K562 (cell line): Measurements from ENCODE around the gene IL11.
"Not testable (repeated sequence)": the region's sequence is repeated elsewhere in the genome, so short reads cannot be mapped to it uniquely, and the experiment has no call there.

Source experiments
- CBFA2T2 ChIP-seq: fragments of 450-650 bp; conservative IDR thresholded peaks from 2 replicates; pipeline ENCODE4 v1.6.1; 2017; ENCODE audit warnings: mild to moderate bottlenecking
- CHD2 ChIP-seq: IDR thresholded peaks from 2 replicates; pipeline ENCODE4 v1.6.1; 2011; ENCODE audit warnings: low read depth, low read length
- EP300 ChIP-seq: IDR thresholded peaks from 2 replicates; pipeline ENCODE4 v1.6.1; 2012; ENCODE audit warnings: low read length, improper control_type of control experiment
- MEIS2 ChIP-seq: fragments of 450-650 bp; IDR thresholded peaks from 2 replicates; pipeline ENCODE4 v1.6.1; 2014; ENCODE audit warnings: mild to moderate bottlenecking; ENCODE audit not compliant: partially characterized antibody
- NONO ChIP-seq, 2 experiments: fragments of 200-400 bp in 1 of 2; fragments of 450-650 bp in 1 of 2; formaldehyde crosslinking in 1 of 2; IDR thresholded peaks; 2 replicates each; pipeline ENCODE4 v1.6.1; 2017; ENCODE audit warnings: low read depth in 2 of 2, mild to moderate bottlenecking in 2 of 2, moderate library complexity in 2 of 2, low read length in 1 of 2
- RAD21 ChIP-seq, 2 experiments: fragments of 250-450 bp in 1 of 2; fragments of 450-650 bp in 1 of 2; sonication (Bioruptor Pico) in 1 of 2; formaldehyde crosslinking in 1 of 2; IDR thresholded peaks in 1 of 2; conservative IDR thresholded peaks in 1 of 2; 2 replicates each; pipeline versions ENCODE4 v1.4.0 to v1.8.0; 2020 to 2022; ENCODE audit warnings: mild to moderate bottlenecking in 2 of 2, moderate library complexity in 1 of 2
- SMC3 ChIP-seq: conservative IDR thresholded peaks from 2 replicates; pipeline ENCODE4 v1.6.1; 2011; ENCODE audit warnings: low read depth, low read length, improper control_type of control experiment; ENCODE audit not compliant: insufficient read depth
- TEAD1 ChIP-seq, 2 experiments: fragments of 450-650 bp in 1 of 2; sonication (generic) in 1 of 2; formaldehyde crosslinking; IDR thresholded peaks; 2 replicates each; pipeline versions ENCODE4 v1.4.0 to v1.8.0; 2020 to 2022; ENCODE audit warnings: mild to moderate bottlenecking in 2 of 2, missing genetic modification reagents in 1 of 2
- ZNF232 ChIP-seq: sonication (generic); formaldehyde crosslinking; IDR thresholded peaks from 2 replicates; pipeline ENCODE4 v1.8.0; 2022; ENCODE audit warnings: mild to moderate bottlenecking, missing genetic modification reagents
- TF ChIP-seq, protein P1 (sequence below): fragments of 450-650 bp; IDR thresholded peaks from 2 replicates; pipeline ENCODE4 v1.6.1; 2017; ENCODE audit warnings: mild to moderate bottlenecking, moderate library complexity
- TF ChIP-seq, protein P2 (sequence below): sonication (generic); formaldehyde crosslinking; IDR thresholded peaks from 2 replicates; pipeline ENCODE4 v1.9.0; 2022; ENCODE audit warnings: mild to moderate bottlenecking, missing genetic modification reagents
- TF ChIP-seq, protein P3 (sequence below): fragments of 250-450 bp; sonication (Bioruptor Pico); IDR thresholded peaks from 2 replicates; pipeline ENCODE4 v1.4.0; 2020
- TF ChIP-seq, protein P4 (sequence below): IDR thresholded peaks from 2 replicates; pipeline ENCODE4 v1.6.1; 2011; ENCODE audit not compliant: insufficient read length; ENCODE audit errors: extremely low read depth
- TF ChIP-seq, protein P5 (sequence below): fragments of 450-650 bp; IDR thresholded peaks from 2 replicates; pipeline ENCODE4 v1.6.1; 2016

DNA sequence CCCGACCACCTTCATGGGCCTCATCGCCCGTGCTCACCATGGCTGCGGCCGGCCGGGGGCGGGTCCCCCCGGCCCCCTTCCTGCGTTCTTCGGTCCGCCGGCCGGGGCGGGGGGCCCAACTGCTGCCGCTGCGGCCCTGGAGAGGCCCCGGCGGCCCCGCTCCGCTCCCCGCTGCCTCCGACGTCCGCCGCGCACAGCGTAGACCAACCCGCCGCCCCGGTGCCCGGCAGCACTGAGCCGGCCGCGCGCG lies 37.2 kb upstream of the IL11 start, which contains the start of gene UBE2S:
- not testable (repeated sequence) for TF ChIP-seq MEIS2; CHD2; CBFA2T2; ZNF232 (CRISPR knock-in tag); EP300; TEAD1 (CRISPR knock-in tag; IDR thresholded peaks at IDR 0.05); RAD21 (CRISPR knock-in tag; conservative IDR thresholded peaks at IDR 0.05 in 1 of 2, IDR thresholded peaks at IDR 0.05 in 1 of 2)
- TF ChIP-seq, protein P1, sequence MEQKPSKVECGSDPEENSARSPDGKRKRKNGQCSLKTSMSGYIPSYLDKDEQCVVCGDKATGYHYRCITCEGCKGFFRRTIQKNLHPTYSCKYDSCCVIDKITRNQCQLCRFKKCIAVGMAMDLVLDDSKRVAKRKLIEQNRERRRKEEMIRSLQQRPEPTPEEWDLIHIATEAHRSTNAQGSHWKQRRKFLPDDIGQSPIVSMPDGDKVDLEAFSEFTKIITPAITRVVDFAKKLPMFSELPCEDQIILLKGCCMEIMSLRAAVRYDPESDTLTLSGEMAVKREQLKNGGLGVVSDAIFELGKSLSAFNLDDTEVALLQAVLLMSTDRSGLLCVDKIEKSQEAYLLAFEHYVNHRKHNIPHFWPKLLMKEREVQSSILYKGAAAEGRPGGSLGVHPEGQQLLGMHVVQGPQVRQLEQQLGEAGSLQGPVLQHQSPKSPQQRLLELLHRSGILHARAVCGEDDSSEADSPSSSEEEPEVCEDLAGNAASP: not testable (repeated sequence)
- TF ChIP-seq NONO (IDR thresholded peaks at IDR 0.05; ENCODE audit: low read depth in 2 of 2, low read length in 1 of 2) (peak; percentile 88 to 100), SMC3 (0 out of 2 replicates have a peak, but pooled peaks have one; percentile 7)
- TF ChIP-seq, protein P2, sequence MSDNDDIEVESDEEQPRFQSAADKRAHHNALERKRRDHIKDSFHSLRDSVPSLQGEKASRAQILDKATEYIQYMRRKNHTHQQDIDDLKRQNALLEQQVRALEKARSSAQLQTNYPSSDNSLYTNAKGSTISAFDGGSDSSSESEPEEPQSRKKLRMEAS (CRISPR knock-in tag): not testable (repeated sequence)
- TF ChIP-seq, protein P3, sequence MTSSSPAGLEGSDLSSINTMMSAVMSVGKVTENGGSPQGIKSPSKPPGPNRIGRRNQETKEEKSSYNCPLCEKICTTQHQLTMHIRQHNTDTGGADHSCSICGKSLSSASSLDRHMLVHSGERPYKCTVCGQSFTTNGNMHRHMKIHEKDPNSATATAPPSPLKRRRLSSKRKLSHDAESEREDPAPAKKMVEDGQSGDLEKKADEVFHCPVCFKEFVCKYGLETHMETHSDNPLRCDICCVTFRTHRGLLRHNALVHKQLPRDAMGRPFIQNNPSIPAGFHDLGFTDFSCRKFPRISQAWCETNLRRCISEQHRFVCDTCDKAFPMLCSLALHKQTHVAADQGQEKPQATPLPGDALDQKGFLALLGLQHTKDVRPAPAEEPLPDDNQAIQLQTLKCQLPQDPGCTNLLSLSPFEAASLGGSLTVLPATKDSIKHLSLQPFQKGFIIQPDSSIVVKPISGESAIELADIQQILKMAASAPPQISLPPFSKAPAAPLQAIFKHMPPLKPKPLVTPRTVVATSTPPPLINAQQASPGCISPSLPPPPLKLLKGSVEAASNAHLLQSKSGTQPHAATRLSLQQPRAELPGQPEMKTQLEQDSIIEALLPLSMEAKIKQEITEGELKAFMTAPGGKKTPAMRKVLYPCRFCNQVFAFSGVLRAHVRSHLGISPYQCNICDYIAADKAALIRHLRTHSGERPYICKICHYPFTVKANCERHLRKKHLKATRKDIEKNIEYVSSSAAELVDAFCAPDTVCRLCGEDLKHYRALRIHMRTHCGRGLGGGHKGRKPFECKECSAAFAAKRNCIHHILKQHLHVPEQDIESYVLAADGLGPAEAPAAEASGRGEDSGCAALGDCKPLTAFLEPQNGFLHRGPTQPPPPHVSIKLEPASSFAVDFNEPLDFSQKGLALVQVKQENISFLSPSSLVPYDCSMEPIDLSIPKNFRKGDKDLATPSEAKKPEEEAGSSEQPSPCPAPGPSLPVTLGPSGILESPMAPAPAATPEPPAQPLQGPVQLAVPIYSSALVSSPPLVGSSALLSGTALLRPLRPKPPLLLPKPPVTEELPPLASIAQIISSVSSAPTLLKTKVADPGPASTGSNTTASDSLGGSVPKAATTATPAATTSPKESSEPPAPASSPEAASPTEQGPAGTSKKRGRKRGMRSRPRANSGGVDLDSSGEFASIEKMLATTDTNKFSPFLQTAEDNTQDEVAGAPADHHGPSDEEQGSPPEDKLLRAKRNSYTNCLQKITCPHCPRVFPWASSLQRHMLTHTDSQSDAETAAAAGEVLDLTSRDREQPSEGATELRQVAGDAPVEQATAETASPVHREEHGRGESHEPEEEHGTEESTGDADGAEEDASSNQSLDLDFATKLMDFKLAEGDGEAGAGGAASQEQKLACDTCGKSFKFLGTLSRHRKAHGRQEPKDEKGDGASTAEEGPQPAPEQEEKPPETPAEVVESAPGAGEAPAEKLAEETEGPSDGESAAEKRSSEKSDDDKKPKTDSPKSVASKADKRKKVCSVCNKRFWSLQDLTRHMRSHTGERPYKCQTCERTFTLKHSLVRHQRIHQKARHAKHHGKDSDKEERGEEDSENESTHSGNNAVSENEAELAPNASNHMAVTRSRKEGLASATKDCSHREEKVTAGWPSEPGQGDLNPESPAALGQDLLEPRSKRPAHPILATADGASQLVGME (CRISPR knock-in tag): not testable (repeated sequence)
- TF ChIP-seq, protein P4, sequence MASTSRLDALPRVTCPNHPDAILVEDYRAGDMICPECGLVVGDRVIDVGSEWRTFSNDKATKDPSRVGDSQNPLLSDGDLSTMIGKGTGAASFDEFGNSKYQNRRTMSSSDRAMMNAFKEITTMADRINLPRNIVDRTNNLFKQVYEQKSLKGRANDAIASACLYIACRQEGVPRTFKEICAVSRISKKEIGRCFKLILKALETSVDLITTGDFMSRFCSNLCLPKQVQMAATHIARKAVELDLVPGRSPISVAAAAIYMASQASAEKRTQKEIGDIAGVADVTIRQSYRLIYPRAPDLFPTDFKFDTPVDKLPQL: not testable (repeated sequence)
- TF ChIP-seq, protein P5, sequence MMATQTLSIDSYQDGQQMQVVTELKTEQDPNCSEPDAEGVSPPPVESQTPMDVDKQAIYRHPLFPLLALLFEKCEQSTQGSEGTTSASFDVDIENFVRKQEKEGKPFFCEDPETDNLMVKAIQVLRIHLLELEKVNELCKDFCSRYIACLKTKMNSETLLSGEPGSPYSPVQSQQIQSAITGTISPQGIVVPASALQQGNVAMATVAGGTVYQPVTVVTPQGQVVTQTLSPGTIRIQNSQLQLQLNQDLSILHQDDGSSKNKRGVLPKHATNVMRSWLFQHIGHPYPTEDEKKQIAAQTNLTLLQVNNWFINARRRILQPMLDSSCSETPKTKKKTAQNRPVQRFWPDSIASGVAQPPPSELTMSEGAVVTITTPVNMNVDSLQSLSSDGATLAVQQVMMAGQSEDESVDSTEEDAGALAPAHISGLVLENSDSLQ: not testable (repeated sequence)
